HepG2 (cell line): Measurements from ENCODE around the gene ZNF683. TPM values are rescaled to one million over a fixed set of nuclear protein-coding genes. Genes with fewer than 3 reads are reported as not detected.

Experiments used
- ATAC-seq: fragments of 200-7000 bp; cut with Tn5 transposase; 3 replicates; pipeline ENCODE4 v1.9.1; 2020; ENCODE audit warnings: mild to moderate bottlenecking, moderate library complexity
- BruUV-seq: library from RNA; stranded (reverse); fragments of 400-500 nt; replicated peaks from 2 replicates; lab custom pipeline; 2021; lab: Mats Ljungman, UMichigan
- CTCF ChIA-PET: fragments of 300-600 bp; formaldehyde crosslinking; extraction: SDS; loops from one replicate; lab custom pipeline; 2021; ENCODE audit warnings: low total read pairs, inconsistent platforms, low intra/inter-chr PET ratio; lab: Yijun Ruan, JAX
- POLR2A ChIA-PET: fragments of 350-600 bp; sonication (Branson Sonifier 250); formaldehyde crosslinking; loops from one replicate; lab custom pipeline; 2020; ENCODE audit warnings: antibody characterized with exemption, inconsistent platforms; lab: Yijun Ruan, JAX
- DNase-seq: peaks from one replicate; pipeline ENCODE4 v3.0.0-alpha.2; 2015; ENCODE audit warnings: low spot score
- FAIRE-seq: peaks from 3 replicates; lab custom pipeline; 2011; peaks lifted over from hg19 to GRCh38; lab: Jason Lieb, UNC
- H2AFZ ChIP-seq: one replicate; pipeline ENCODE4 v1.6.1; 2011; ENCODE audit warnings: low read length, inconsistent platforms
- H3K27ac ChIP-seq: fragments of 300-600 bp; 3 replicates; pipeline ENCODE4 v1.8.0; 2011; ENCODE audit warnings: mixed run types, mild to moderate bottlenecking, mixed read lengths, low read length, inconsistent platforms; ENCODE audit not compliant: insufficient read depth; ENCODE audit errors: extremely low read length
- H3K27me3 ChIP-seq, 2 experiments: fragments of 200-600 bp in 1 of 2; 2 replicates in 1 of 2; 3 replicates in 1 of 2; pipeline versions ENCODE4 v1.6.0 to v1.8.0; 2011; ENCODE audit warnings: low read length in 2 of 2, mild to moderate bottlenecking in 2 of 2, moderate library complexity in 2 of 2, inconsistent platforms in 1 of 2; ENCODE audit not compliant: insufficient read depth in 2 of 2, control insufficient read depth in 1 of 2
- H3K36me3 ChIP-seq, 2 experiments: fragments of 200-600 bp in 1 of 2; replicated peaks in 1 of 2; 2 replicates in 1 of 2; 3 replicates in 1 of 2; pipeline versions ENCODE4 v1.5.1 to v1.8.0; 2011; ENCODE audit warnings: low read length in 2 of 2, inconsistent platforms in 1 of 2; ENCODE audit not compliant: insufficient read depth in 2 of 2, control insufficient read depth in 1 of 2
- H3K4me1 ChIP-seq: 2 replicates; pipeline ENCODE4 v1.5.1; 2012; ENCODE audit warnings: low read length, inconsistent platforms; ENCODE audit not compliant: insufficient read depth
- H3K4me2 ChIP-seq: 2 replicates; pipeline ENCODE4 v1.6.0; 2011; ENCODE audit warnings: low read depth, low read length, inconsistent platforms
- H3K4me3 ChIP-seq, 3 experiments: fragments of 200-600 bp in 1 of 3; sonication (generic), shearing (Covaris generic) in 1 of 3; replicated peaks in 1 of 3; 2 replicates each; pipeline ENCODE4 v1.5.1; 2011 to 2016; ENCODE audit warnings: low read length in 3 of 3, inconsistent platforms in 2 of 3, low read depth in 2 of 3, mild to moderate bottlenecking in 2 of 3, control low read depth in 1 of 3, mixed read lengths in 1 of 3; ENCODE audit not compliant: insufficient read depth in 1 of 3
- H3K79me2 ChIP-seq: one replicate; pipeline ENCODE4 v1.6.1; 2011; ENCODE audit warnings: low read length, inconsistent platforms; ENCODE audit not compliant: insufficient read depth
- H3K9ac ChIP-seq: 2 replicates; pipeline ENCODE4 v1.6.0; 2011; ENCODE audit warnings: mild to moderate bottlenecking, low read depth, low read length, inconsistent platforms; ENCODE audit not compliant: insufficient read depth
- H3K9me3 ChIP-seq: 2 replicates; pipeline ENCODE4 v1.5.1; 2012; ENCODE audit warnings: mild to moderate bottlenecking, low read length
- H4K20me1 ChIP-seq: 2 replicates; pipeline ENCODE4 v1.6.0; 2011; ENCODE audit warnings: inconsistent platforms, mild to moderate bottlenecking, low read length, moderate library complexity; ENCODE audit not compliant: insufficient read depth
- SOX5 ChIP-seq: IDR thresholded peaks from 2 replicates; pipeline ENCODE4 v1.6.1; 2016; ENCODE audit warnings: borderline replicate concordance
- STAG1 ChIP-seq: sonication (generic); formaldehyde crosslinking; IDR thresholded peaks from 2 replicates; pipeline ENCODE4 v1.4.0; 2020; ENCODE audit warnings: missing genetic modification reagents
- ZBTB38 ChIP-seq: sonication (generic); formaldehyde crosslinking; IDR thresholded peaks from 2 replicates; pipeline ENCODE4 v1.5.1; 2020; ENCODE audit warnings: mild to moderate bottlenecking, missing genetic modification reagents
- WGBS: methylation state at CpG from one replicate; pipeline ENCODE4 v1.1.6; 2017; ENCODE audit warnings: low lambda C conversion rate; 5-methylcytosine and 5-hydroxymethylcytosine counted together
- in situ Hi-C: cut with HindIII; loops from 2 replicates; pipeline ENCODE4 v1.10.0; 2017; ENCODE audit warnings: low pct_unique_long_range_greater_than_20kb; ENCODE audit not compliant: extremely low pct_ligation_motif_present
- intact Hi-C: fragments of 100-400 bp; cut with micrococcal nuclease; formaldehyde crosslinking; loops from one replicate; pipeline ENCODE4 v1.10.0; 2022; ENCODE audit not compliant: unreplicated experiment
- polyA plus RNA-seq, 8 experiments: library from polyadenylated mRNA; depleted of rRNA in 3 of 8; stranded (reverse) in 7 of 8; unstranded in 1 of 8; fragments of >200 nt; fragmentation: Illumina TruSeq in 4 of 8; extraction: Trizol in 4 of 8; gene quantifications; 2 replicates each; pipeline versions ENCODE4 v1.2.1 to v1.2.3, GENCODE V29; 2011 to 2016; ENCODE audit warnings: low read depth in 4 of 8, missing spikeins in 1 of 8, mixed read lengths in 1 of 8; ENCODE audit not compliant: insufficient read depth in 1 of 8
- total RNA-seq, 5 experiments: library from RNA; depleted of rRNA; stranded (reverse); fragments of >200 nt; fragmentation: Illumina TruSeq; extraction: Trizol; gene quantifications; 2 replicates each; pipeline ENCODE4 v1.2.3, GENCODE V29; 2016; ENCODE audit warnings: low read depth in 1 of 5
- TF ChIP-seq, protein P1 (sequence below): IDR thresholded peaks from 2 replicates; pipeline ENCODE4 v1.6.1; 2016; ENCODE audit warnings: low read depth
- TF ChIP-seq, protein P2 (sequence below): sonication (generic); formaldehyde crosslinking; IDR thresholded peaks from 2 replicates; pipeline ENCODE4 v1.4.0; 2020; ENCODE audit warnings: missing genetic modification reagents, mild to moderate bottlenecking, borderline replicate concordance

The ZNF683 gene
- total and polyA plus RNA-seq, 2 of the 13 experiments (the other 11 are each of a cell fraction or from before 2014, with no cell fraction given): not detected

DNA sequence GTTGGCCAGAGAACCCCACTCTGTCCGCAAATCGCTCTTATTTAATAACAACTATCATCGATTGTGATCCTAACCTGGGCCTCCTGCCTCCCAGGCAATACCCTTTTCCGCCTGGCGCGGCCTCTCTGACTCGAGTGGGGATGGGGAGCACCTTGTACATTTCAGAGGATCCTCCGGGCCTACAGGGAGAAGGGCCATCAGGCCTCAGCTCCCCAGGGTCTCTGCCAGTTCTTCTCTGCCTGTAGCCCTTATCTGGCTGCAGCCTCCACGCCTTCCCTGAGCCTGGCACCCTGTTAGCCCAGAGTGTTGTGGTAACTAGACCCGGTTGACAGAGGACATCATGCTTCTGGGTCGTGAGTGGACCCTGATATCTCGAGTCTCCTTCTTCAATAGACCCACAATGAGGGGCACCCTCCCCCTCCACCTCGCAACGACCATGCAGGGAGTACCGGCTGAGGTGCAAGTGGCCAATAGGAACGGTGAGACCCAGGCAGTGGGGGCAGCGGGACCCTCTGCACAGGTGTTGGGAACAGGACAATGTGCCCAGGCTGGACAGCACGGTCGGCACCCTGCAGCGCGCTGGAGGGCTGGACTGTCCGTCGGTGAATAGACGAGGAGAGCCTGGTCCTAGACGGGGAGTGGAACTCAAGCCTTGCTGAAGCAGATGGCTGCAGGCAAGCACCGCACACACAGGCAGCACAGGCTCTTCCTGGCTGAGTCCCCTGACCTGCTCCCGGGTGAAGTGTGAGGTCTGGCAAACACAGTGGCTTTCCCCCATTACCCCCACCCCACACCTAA lies 11.5 kb downstream of the ZNF683 start:
- Histone ChIP-seq H2AFZ (no peak overlapping the region), H4K20me1 (no peaks in the 10 kb centered on the region), H3K4me2 (no peak overlapping the region), H3K79me2 (no peaks in the 10 kb centered on the region), H3K36me3 (no peaks in the 10 kb centered on the region), H3K4me3 (no peak overlapping the region), H3K27ac (no peak overlapping the region), H3K4me1 (peaks cover 85% of the 10 kb centered on the region), H3K27me3 (no peaks in the 10 kb centered on the region), H3K9ac (no peak overlapping the region), H3K9me3 (no peaks in the 10 kb centered on the region)
- no peak for FAIRE-seq
- no peak for ATAC-seq
- BruUV-seq: no TSS peak
- ChIA-PET POLR2A (interaction anchor here (1.9 kb wide), 1 partner anchor 10 kb away, joined by 13 read pairs; no protein-coding TSS in a partner anchor), CTCF (no interaction called here)
- intact Hi-C loops (no loop called here), in situ Hi-C loops (loop anchor here (5.0 kb wide), 2 partner anchors 39 to 74 kb away; no protein-coding TSS in a partner anchor)
- 94% methylated on average over 22 of the region's 27 CpGs for WGBS
- TF ChIP-seq SOX5 (no peak), ZBTB38 (0 out of 2 replicates have a peak, but pooled peaks have one; percentile 2), STAG1 (CRISPR knock-in tag) (no peak)
- TF ChIP-seq, protein P1, sequence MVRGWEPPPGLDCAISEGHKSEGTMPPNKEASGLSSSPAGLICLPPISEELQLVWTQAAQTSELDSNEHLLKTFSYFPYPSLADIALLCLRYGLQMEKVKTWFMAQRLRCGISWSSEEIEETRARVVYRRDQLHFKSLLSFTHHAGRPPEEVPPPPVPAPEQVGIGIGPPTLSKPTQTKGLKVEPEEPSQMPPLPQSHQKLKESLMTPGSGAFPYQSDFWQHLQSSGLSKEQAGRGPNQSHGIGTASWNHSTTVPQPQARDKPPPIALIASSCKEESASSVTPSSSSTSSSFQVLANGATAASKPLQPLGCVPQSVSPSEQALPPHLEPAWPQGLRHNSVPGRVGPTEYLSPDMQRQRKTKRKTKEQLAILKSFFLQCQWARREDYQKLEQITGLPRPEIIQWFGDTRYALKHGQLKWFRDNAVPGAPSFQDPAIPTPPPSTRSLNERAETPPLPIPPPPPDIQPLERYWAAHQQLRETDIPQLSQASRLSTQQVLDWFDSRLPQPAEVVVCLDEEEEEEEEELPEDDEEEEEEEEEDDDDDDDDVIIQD (CRISPR knock-in tag): no peak
- TF ChIP-seq, protein P2, sequence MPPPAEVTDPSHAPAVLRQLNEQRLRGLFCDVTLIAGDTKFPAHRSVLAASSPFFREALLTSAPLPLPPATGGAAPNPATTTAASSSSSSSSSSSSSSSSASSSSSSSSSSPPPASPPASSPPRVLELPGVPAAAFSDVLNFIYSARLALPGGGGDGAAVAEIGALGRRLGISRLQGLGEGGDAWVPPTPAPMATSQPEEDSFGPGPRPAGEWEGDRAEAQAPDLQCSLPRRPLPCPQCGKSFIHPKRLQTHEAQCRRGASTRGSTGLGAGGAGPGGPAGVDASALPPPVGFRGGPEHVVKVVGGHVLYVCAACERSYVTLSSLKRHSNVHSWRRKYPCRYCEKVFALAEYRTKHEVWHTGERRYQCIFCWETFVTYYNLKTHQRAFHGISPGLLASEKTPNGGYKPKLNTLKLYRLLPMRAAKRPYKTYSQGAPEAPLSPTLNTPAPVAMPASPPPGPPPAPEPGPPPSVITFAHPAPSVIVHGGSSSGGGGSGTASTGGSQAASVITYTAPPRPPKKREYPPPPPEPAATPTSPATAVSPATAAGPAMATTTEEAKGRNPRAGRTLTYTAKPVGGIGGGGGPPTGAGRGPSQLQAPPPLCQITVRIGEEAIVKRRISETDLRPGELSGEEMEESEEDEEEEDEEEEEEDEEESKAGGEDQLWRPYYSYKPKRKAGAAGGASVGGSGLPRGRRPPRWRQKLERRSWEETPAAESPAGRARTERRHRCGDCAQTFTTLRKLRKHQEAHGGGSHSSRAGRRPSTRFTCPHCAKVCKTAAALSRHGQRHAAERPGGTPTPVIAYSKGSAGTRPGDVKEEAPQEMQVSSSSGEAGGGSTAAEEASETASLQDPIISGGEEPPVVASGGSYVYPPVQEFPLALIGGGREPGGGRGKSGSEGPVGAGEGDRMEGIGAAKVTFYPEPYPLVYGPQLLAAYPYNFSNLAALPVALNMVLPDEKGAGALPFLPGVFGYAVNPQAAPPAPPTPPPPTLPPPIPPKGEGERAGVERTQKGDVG: no peak
- no peak for DNase-seq
